Measurements from ENCODE around the gene GPC3.
"Not testable (repeated sequence)": the region's sequence is repeated elsewhere in the genome, so short reads cannot be mapped to it uniquely, and the experiment has no call there.

Gene GPC3

GRCh38 chrX:133550665-133551485 lies 434.5 kb downstream of the GPC3 start:
- no peak for DNase-seq (ENCODE audit: low read depth)

DNA sequence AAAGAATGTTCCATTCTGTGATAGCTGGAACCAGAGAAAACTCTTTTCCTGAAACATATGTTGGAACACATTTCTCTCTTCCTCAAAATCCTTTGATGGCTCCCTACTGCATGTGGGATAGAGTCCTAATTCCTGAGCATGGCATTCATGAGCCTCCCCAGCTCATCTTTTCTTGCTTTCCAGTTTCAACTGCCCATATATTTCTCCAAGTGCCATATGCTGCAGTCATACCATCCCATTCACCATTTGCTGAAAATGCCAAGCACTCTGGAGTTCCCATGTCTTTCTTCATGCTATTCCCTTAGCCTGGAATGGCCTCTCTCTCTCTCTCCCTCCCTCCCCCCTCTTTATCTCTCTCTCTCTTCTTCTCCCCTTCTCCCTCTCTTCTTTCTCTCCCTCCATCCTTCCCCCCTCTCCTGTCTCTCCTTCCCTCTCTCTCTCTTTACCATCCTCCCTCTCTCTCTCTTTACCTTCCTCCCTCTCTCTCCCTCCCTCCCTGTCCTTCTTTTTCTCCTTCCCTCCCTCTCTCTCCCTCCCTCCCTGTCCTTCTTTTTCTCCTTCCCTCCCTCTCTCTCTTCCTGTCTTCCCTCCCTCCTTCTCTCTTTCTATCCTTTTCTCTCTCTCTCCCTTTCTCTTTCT lies 436.0 kb downstream of the GPC3 start:
- DNase-seq (ENCODE audit: low read depth), result no peak

DNA sequence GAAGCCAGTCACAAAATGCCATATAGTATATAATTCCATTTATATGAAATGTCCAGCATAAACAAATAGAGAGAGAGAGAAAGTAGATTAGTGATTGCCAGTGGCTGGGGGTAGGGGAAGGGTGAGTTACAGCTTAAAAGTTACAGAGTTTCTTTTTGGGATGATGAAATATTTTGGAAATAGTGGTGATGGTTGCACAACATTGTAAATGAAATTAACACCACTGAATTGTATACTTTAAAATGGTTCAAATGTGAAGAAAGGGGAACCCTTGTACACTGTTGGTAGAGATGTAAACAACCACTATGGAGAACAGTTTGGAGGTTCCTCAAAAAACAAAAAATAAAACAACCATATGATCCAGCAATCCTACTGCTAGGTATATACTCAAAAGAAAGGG lies 439.0 kb downstream of the GPC3 start:
- DNase-seq (ENCODE audit: low read depth), result no peak

- DNase-seq (ENCODE audit: low read depth), result no peak
Observed at GRCh38 chrX:133544778-133545177, 440.6 kb downstream of the GPC3 start.

GRCh38 chrX:133544115-133544514 lies 441.3 kb downstream of the GPC3 start:
- no peak for DNase-seq (ENCODE audit: low read depth)

- DNase-seq (ENCODE audit: low read depth), result no peak
Observed at GRCh38 chrX:133543654-133544053, 441.7 kb downstream of the GPC3 start.

DNA sequence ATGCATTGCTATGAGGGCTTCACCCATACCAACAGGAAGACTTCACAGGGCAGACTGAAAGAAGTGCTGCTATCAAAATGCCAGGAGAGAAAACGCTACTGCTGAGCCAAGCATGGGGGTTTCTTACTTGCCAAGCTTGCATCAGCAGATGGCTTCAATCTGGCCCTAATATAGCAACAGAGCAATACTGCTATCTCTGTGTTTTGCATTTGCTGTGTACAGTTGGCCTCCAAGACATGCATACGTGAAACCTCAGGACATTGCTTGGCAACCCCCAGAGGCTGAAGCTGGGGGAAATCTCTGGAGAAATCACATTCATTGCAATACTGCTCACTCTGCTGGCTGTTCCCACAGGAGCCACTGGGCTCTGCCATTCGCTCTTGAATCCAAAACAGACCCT lies 442.9 kb downstream of the GPC3 start:
- no peak for DNase-seq (ENCODE audit: low read depth)

GRCh38 chrX:133541021-133541420 lies 444.4 kb downstream of the GPC3 start:
- DNase-seq (ENCODE audit: low read depth), result no peak

DNA sequence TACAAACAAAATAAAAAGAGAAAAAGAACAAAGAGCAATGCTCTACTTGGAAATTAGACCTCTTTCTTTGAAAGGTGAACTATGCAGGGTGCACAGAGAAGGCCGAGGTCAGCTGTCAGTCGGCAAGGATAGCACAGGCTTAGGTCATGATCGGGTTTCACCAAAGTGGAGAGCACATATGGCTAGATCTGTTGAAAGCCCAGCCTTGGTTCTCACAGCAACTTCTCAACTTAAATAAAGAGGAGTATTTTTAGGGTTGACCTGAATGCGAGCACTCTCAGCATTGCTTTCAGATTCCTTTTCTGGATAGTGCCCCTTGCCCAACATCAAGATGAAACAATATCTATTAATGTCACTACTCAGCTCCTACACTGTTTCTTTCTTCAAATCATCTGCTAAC lies 447.2 kb downstream of the GPC3 start:
- DNase-seq (ENCODE audit: low read depth), result no peak

- DNase-seq (ENCODE audit: low read depth), result no peak
Observed at GRCh38 chrX:133537142-133537541, 448.3 kb downstream of the GPC3 start.

DNA sequence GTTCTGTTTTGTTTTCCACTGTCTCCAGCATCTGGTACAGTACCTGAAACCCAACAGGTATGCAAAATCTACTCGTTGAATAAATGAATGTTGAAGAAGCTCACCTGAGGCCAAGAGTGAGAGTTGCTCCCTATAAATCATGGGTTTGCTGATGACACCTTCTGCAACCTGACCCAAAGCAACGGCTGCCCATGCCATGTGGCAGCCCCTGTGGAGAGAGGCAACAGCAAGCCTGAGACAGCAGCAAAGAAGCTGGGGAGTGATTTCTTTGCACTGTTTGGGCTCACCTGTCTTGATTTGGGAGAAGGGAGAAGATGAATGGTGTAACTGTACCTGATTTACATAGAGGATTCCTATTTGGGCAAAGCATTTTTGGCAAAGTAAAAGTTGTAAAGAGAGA lies 450.3 kb downstream of the GPC3 start:
- DNase-seq (ENCODE audit: low read depth), result no peak

- no peak for DNase-seq (ENCODE audit: low read depth)
Observed at GRCh38 chrX:133534172-133534571, 451.2 kb downstream of the GPC3 start.

DNA sequence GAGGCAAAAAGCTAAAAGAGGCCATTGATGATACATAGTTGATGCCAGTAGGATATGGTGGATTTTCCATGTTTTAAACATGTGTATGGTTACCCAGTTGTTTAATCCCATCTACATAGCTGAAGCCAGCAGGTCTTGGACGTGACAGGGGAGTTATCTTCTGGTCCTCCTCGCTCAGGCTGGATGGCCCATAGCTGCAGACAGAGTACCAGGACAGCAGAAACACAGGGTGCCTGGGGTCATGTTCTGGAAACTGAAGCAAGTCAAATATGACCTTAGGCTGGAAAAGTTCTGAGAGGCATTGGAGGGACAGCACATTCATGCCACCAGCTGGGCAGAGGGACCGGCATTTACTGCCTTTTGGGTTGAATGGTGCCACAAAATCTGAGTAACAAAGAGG lies 452.1 kb downstream of the GPC3 start:
- no peak for DNase-seq (ENCODE audit: low read depth)

GRCh38 chrX:133530960-133531359 lies 454.4 kb downstream of the GPC3 start:
- DNase-seq (ENCODE audit: low read depth), result no peak

DNA sequence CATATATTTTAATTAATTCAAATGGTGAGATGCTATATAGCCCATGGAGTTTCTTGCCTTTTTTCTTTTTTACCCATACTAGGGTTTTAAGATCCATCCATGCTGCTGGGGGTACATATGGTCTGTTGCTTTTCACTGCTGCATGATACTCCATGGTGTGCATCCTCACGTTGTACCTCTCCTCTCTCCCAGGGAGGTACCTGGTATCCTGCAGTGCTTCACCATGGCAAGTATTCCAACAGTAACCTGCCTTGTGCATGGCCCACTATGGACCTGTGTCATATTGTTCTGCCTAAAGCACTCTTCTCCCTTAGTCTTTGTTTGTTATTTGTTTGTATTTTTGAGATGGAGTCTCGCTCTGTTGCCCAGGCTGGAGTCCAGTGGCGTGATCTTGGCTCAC lies 455.8 kb downstream of the GPC3 start:
- DNase-seq (ENCODE audit: low read depth), result no peak

GRCh38 chrX:133527825-133528224 lies 457.6 kb downstream of the GPC3 start:
- DNase-seq (ENCODE audit: low read depth), result no peak

- DNase-seq (ENCODE audit: low read depth), result no peak
Observed at GRCh38 chrX:133527415-133527814, 458.0 kb downstream of the GPC3 start.

GRCh38 chrX:133526773-133527172 lies 458.6 kb downstream of the GPC3 start:
- DNase-seq (ENCODE audit: low read depth), result not testable (repeated sequence)

GRCh38 chrX:133523526-133523925 lies 461.9 kb downstream of the GPC3 start:
- no peak for DNase-seq (ENCODE audit: low read depth)

DNA sequence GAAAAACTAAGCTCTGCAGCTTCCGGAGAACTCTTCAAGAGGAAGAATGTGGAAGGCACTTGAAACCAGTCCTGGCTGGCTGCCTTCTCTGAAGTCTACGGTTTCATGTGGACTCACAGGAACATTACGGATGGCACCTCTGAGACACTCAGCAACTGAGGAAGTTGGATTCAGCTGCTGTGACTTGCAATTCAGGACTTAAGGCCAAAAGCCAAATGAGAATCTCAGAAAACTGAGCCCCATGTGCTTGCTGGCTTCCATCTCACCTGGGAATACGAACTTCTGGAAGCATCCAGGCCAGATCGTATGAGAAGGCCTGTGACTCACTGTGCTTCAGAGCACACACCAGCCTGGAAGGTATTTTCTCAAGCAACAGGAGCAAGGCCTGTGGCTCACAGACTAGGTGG lies 462.3 kb downstream of the GPC3 start:
- no peak for DNase-seq (ENCODE audit: low read depth)

- no peak for DNase-seq (ENCODE audit: low read depth)
Observed at GRCh38 chrX:133516686-133517085, 468.7 kb downstream of the GPC3 start.

DNA sequence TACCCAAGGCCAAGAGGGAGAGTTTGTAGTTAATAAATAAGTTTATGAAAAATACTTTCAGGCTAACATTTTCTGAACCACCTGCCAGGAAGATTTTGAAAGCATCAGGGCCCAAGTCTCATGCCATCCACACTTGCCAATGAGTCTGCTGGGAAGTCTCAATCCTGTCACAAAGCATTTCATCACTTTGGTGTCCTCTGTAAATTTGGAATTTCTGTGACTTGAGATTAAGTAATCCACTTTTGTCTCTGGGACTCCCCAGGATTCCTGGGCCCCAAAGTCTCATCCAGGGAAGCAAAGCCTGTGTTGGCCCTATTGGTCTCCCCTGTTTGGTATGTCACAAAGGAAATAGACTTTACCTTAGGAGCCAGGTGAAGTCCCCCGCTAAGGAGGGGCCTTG lies 470.9 kb downstream of the GPC3 start:
- no peak for DNase-seq (ENCODE audit: low read depth)

- DNase-seq (ENCODE audit: low read depth), result no peak
Observed at GRCh38 chrX:133513123-133513522, 472.3 kb downstream of the GPC3 start.

DNA sequence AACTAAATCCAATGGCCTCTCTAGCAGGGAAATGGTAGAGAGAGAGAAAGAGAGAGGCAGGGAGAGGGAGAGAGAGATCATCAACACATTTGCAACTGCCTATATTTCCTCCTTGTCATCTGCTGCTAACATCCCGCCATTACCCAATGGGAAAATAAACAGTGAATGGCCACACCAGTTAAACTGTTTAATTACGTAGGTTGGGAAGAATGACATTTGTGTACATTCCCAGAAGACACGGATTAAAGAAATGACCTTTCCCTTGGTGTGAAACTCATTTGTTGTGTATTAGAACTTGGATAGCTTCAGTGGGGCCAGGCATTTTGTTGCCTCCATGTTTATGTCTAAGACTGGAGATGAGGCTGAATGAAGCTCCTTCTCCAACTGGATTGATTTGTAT lies 474.4 kb downstream of the GPC3 start:
- no peak for DNase-seq (ENCODE audit: low read depth)
